ENCODE results near the gene RND3.

Gene RND3

DNA sequence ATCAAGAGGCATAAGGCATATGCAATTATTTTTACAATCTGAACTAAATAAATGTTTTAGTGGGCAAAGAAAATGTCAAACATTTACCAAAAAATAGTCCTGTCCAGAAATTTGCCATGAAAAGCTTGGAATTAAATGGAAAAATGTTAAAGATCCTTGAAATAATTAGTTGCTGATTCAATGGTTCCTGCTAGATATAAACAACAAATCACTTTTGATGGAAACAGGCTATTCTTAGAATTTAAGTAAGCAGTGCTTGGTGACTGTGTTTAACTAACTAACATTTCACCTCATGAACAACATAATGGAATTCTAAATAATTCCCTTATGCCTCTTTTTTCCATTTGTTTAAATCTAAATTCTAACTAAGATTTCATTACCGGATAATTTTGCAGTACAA is 3.9 kb downstream of the RND3 start:
- peaks cover 0 to 6% of the 10 kb centered on the region in 2 donors for H3K27me3 ChIP-seq (ENCODE audit: control insufficient read depth in 1 of 2, insufficient read depth in 2 of 2, low read length in 2 of 2)
- no peak overlapping the region for H3K27ac ChIP-seq (ENCODE audit: low read depth, low read length)
- H3K4me3 ChIP-seq (ENCODE audit: low read depth in 1 of 2, low read length in 2 of 2), result no peak overlapping the region
- H3K9ac ChIP-seq (ENCODE audit: low read depth in 1 of 2, low read length in 2 of 2), result peak overlapping the region in 1 of 2 donors; percentile 11
- no peaks in the 10 kb centered on the region for H3K9me3 ChIP-seq (ENCODE audit: control insufficient read depth in 1 of 2, low read length in 2 of 2)
- peaks cover 0 to 3% of the 10 kb centered on the region in 2 donors for H3K36me3 ChIP-seq (ENCODE audit: control insufficient read depth in 1 of 2, insufficient read depth in 2 of 2, low read length in 2 of 2)
- H3K4me1 ChIP-seq (ENCODE audit: control insufficient read depth in 1 of 2, insufficient read depth in 2 of 2, low read length in 2 of 2), result peaks cover 28 to 50% of the 10 kb centered on the region in 2 donors

DNA sequence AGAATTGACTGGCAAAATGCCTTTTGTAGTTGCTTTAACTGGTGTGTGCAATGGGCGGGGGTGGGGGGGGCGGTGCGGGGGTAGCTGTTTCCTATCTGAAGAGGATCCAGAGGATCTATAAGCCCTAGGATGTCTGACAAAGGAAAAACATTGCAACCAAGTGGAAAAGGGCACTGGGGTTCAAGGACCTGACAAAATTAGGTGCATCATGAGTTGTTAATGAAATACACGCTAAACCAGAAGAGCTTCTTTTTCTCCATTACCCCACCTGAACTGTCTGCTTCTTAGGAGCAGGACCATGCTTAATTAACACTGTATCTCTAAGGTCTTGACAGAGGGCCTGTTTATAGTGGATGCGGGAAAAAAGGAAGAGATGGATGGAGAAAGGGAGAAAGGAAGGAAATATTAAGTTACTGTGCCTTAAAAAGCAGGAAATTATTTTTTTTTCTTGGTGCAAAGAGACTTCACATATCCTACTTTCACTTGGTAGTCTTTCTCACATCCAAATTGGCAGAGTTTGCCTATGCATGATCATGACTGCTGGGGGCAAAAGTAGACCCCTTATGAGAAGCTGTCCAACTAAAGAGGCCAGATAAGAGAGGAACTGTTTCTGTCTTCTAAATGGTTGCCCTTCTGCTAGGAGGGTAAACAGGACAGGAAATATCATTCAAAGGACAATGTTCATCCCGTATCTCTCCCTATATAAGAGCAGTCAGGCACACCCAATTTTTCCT is 4.6 kb downstream of the RND3 start:
- Histone ChIP-seq H3K9me3 (ENCODE audit: control insufficient read depth in 1 of 2, low read length in 2 of 2) (no peaks in the 10 kb centered on the region), H3K36me3 (ENCODE audit: control insufficient read depth in 1 of 2, insufficient read depth in 2 of 2, low read length in 2 of 2) (peaks cover 0 to 3% of the 10 kb centered on the region in 2 donors), H3K27ac (ENCODE audit: low read depth, low read length) (no peak overlapping the region), H3K4me3 (ENCODE audit: low read depth in 1 of 2, low read length in 2 of 2) (no peak overlapping the region), H3K9ac (ENCODE audit: low read depth in 1 of 2, low read length in 2 of 2) (peak overlapping the region in 1 of 2 donors; percentile 11), H3K27me3 (ENCODE audit: control insufficient read depth in 1 of 2, insufficient read depth in 2 of 2, low read length in 2 of 2) (peaks cover 0 to 6% of the 10 kb centered on the region in 2 donors), H3K4me1 (ENCODE audit: control insufficient read depth in 1 of 2, insufficient read depth in 2 of 2, low read length in 2 of 2) (peaks cover 33 to 56% of the 10 kb centered on the region in 2 donors)

DNA sequence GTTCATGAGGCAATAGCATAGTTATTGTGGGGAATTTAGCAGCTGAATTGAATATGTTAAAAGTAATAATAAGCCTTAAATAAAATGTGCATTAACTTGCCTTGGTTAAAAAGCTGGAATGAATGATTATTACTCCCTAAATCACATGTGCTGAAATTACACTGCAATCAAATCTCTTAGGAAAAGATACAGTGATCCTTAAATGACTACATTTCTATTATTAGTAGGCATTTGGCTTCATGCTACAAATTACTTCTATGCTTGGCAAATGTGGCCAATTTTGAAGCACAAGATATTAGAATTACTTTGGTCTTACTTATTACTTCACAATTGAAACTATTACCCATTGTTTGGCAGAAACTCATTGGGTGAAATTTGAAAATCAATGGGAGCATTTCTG is 5.4 kb downstream of the RND3 start:
- H3K4me3 ChIP-seq (ENCODE audit: low read depth in 1 of 2, low read length in 2 of 2), result no peak overlapping the region

DNA sequence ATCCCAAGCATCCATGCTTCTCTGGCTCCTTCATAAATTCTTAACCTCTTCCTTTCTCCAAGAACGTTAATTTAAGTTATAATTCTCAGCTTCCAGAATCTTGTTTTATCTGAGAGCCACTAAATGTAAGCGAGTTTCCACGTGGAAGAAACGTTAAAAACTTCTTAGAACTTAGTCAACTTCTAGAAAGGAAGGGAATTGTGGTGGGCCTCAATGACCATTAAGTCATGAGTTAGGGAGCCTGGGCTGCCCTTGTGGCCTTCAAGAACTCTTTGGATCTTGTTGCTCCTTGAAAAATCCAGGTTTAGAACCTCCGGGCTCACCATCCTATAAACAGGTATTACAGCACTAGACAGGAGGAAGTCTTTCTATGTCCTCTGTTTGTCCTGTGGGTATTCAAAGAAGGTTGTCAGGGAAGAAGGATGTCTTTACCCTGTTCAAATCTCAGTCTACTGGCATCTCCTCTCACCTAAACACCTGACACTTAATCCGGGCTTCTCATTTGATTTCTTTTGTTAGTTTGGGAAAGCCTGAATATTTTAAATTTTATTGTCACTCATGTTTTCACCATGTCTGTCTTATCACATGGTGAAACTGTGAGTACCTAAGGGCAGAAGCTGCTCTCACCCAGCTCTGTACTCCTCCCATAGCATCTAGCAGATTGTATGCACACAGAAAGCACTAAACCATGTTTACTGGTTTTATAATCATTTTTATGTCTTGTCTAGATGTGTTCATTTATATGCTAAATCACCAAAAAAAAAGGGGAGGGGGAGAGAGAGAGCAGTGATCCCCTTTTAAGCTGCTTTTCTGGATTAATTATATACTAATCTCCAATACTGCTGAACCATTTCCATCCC is 6.3 kb downstream of the RND3 start:
- Histone ChIP-seq H3K9me3 (ENCODE audit: control insufficient read depth in 1 of 2, low read length in 2 of 2) (no peaks in the 10 kb centered on the region), H3K4me1 (ENCODE audit: control insufficient read depth in 1 of 2, insufficient read depth in 2 of 2, low read length in 2 of 2) (peaks cover 45 to 72% of the 10 kb centered on the region in 2 donors), H3K4me3 (ENCODE audit: low read depth in 1 of 2, low read length in 2 of 2) (no peak overlapping the region), H3K36me3 (ENCODE audit: control insufficient read depth in 1 of 2, insufficient read depth in 2 of 2, low read length in 2 of 2) (peaks cover 0 to 3% of the 10 kb centered on the region in 2 donors), H3K9ac (ENCODE audit: low read depth in 1 of 2, low read length in 2 of 2) (no peak overlapping the region), H3K27ac (ENCODE audit: low read depth, low read length) (no peak overlapping the region), H3K27me3 (ENCODE audit: control insufficient read depth in 1 of 2, insufficient read depth in 2 of 2, low read length in 2 of 2) (no peaks in the 10 kb centered on the region)

More for the DNA sequence above, 5.4 kb downstream of the RND3 start:
- H3K36me3 ChIP-seq (ENCODE audit: control insufficient read depth in 1 of 2, insufficient read depth in 2 of 2, low read length in 2 of 2), result peaks cover 0 to 3% of the 10 kb centered on the region in 2 donors
- H3K9ac ChIP-seq (ENCODE audit: low read depth in 1 of 2, low read length in 2 of 2), result no peak overlapping the region
- H3K27ac ChIP-seq (ENCODE audit: low read depth, low read length), result no peak overlapping the region
- peaks cover 0 to 5% of the 10 kb centered on the region in 2 donors for H3K27me3 ChIP-seq (ENCODE audit: control insufficient read depth in 1 of 2, insufficient read depth in 2 of 2, low read length in 2 of 2)
- peaks cover 36 to 63% of the 10 kb centered on the region in 2 donors for H3K4me1 ChIP-seq (ENCODE audit: control insufficient read depth in 1 of 2, insufficient read depth in 2 of 2, low read length in 2 of 2)
- H3K9me3 ChIP-seq (ENCODE audit: control insufficient read depth in 1 of 2, low read length in 2 of 2), result no peaks in the 10 kb centered on the region

DNA sequence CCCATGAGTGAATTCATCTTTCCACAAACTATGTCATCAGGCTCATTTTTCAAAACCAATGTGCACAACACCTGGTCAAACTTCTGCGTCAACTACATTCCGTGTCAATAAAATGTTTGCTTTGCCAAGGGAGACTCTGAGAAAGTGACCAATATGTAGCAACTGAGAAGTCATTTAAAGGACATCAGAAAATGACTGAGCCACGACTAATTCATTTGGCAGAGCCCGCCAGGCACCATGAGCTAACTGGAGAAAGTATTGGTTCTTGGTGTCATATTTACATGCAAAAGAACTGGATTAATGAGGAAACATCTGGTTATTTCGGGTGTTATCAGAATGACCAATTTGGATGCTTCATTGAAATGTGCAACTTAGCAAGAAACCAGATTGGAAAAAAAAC is 7.2 kb downstream of the RND3 start:
- Histone ChIP-seq H3K36me3 (ENCODE audit: control insufficient read depth in 1 of 2, insufficient read depth in 2 of 2, low read length in 2 of 2) (peaks cover 0 to 3% of the 10 kb centered on the region in 2 donors), H3K27ac (ENCODE audit: low read depth, low read length) (no peak overlapping the region), H3K27me3 (ENCODE audit: control insufficient read depth in 1 of 2, insufficient read depth in 2 of 2, low read length in 2 of 2) (no peaks in the 10 kb centered on the region), H3K9ac (ENCODE audit: low read depth in 1 of 2, low read length in 2 of 2) (no peak overlapping the region), H3K9me3 (ENCODE audit: control insufficient read depth in 1 of 2, low read length in 2 of 2) (no peaks in the 10 kb centered on the region), H3K4me3 (ENCODE audit: low read depth in 1 of 2, low read length in 2 of 2) (no peak overlapping the region), H3K4me1 (ENCODE audit: control insufficient read depth in 1 of 2, insufficient read depth in 2 of 2, low read length in 2 of 2) (peaks cover 53 to 81% of the 10 kb centered on the region in 2 donors)

DNA sequence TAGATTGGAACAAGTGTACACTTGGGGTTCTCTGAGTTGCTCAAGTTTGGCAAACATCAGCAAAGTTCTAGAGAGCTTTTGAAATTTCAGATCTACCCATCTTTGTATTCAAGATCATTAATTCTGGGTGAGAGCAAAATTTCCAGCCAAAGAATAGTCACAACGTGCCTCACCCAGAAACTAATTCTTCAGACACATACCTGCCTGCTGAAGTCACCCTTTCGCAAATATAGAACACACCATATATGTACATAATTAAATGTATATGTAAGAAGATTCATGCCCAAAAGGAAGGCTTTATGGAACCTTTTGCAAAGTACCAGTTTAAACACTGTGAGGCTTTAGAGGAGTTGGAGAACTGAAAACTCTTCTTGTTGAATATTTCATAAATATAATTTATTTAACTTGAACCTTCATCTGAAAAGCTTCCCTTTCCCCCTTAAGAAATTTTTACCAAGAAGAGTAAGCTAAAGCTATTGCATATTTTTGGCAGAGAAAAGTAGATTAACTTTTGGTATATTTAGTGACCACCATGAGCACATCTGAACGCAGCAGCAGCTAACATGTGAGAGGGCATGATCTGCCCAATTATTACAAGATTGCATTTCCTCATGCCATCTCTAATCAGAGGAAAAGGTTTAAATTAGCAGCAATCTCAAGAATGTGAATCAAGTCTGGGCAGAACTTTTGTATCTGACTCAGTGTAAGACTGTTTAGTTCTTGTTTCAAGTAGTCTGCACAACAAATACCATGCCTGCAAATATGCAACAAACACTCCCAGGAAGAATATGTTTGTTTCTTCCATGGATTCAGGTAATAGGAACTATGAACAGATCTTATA is 8.2 kb downstream of the RND3 start:
- Histone ChIP-seq H3K27ac (ENCODE audit: low read depth, low read length) (peak overlapping the region; percentile 32), H3K4me3 (ENCODE audit: low read depth in 1 of 2, low read length in 2 of 2) (no peak overlapping the region), H3K9ac (ENCODE audit: low read depth in 1 of 2, low read length in 2 of 2) (no peak overlapping the region), H3K4me1 (ENCODE audit: control insufficient read depth in 1 of 2, insufficient read depth in 2 of 2, low read length in 2 of 2) (peaks cover 52 to 84% of the 10 kb centered on the region in 2 donors), H3K27me3 (ENCODE audit: control insufficient read depth in 1 of 2, insufficient read depth in 2 of 2, low read length in 2 of 2) (no peaks in the 10 kb centered on the region), H3K9me3 (ENCODE audit: control insufficient read depth in 1 of 2, low read length in 2 of 2) (no peaks in the 10 kb centered on the region), H3K36me3 (ENCODE audit: control insufficient read depth in 1 of 2, insufficient read depth in 2 of 2, low read length in 2 of 2) (peaks cover 0 to 4% of the 10 kb centered on the region in 2 donors)

DNA sequence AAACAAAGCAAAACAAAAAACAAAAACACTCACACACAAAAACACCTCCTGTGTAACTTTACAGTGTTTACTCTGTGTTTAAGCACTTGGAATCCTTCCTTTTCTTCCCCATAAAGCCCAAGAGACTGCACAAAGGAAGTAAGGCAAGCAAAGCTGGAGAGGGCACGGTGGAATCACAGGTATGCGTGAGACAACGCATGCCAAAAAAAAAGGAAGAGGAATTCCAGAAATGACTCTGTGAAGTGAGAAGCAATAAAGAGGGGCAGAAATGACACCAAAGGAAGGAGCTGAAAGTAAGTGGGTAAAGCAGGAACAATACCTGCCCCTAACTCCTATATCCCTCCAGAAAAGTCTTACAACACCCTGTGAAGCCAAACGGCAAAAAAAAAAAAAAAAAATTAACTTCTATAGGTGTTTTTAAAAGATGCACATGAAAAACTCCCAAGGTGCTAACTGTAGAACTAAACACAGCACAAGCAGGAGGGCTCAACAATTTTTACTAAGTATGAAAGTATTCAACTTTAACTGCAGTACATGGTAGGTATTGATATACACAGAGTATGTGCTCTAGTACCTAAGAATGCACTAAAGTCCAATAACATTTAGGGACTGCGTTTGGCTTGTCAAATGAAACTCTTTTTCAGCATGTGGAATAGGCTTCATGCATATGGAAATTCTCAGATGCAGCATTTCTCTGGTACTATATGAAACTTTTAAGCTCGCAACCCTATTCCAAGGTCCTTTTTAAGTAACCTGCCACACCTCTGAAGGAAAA is 9.1 kb downstream of the RND3 start:
- peaks cover 4 to 11% of the 10 kb centered on the region in 2 donors for H3K36me3 ChIP-seq (ENCODE audit: control insufficient read depth in 1 of 2, insufficient read depth in 2 of 2, low read length in 2 of 2)
- peak overlapping the region; percentile 19 to 33 for H3K4me3 ChIP-seq (ENCODE audit: low read depth in 1 of 2, low read length in 2 of 2)
- H3K9me3 ChIP-seq (ENCODE audit: control insufficient read depth in 1 of 2, low read length in 2 of 2), result no peaks in the 10 kb centered on the region
- H3K27ac ChIP-seq (ENCODE audit: low read depth, low read length), result peak overlapping the region; percentile 37
- H3K4me1 ChIP-seq (ENCODE audit: control insufficient read depth in 1 of 2, insufficient read depth in 2 of 2, low read length in 2 of 2), result peaks cover 55 to 84% of the 10 kb centered on the region in 2 donors
- H3K27me3 ChIP-seq (ENCODE audit: control insufficient read depth in 1 of 2, insufficient read depth in 2 of 2, low read length in 2 of 2), result no peaks in the 10 kb centered on the region
- H3K9ac ChIP-seq (ENCODE audit: low read depth in 1 of 2, low read length in 2 of 2), result no peak overlapping the region

DNA sequence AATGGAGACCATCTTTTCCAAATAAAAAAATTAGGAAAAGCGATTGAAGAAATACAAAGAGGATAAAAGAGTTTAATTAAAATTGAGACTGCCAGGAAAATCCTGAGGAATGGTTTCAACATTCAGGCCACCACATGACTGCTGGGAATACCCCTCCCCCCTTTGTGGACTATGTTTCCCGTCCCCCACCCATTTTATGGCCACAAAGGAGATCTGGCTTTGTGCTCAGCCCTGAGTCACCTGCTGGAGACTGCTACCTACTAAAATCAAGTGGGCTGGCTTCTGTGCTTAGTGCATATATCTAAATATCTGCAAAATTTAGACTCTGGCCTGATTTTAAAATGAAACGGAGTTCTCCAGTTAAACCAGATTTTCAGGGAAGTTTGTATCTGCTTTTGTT is 10.1 kb downstream of the RND3 start:
- no peaks in the 10 kb centered on the region for H3K27me3 ChIP-seq (ENCODE audit: control insufficient read depth in 1 of 2, insufficient read depth in 2 of 2, low read length in 2 of 2)
- H3K4me3 ChIP-seq (ENCODE audit: low read depth in 1 of 2, low read length in 2 of 2), result no peak overlapping the region
- peak overlapping the region; percentile 33 to 44 for H3K9ac ChIP-seq (ENCODE audit: low read depth in 1 of 2, low read length in 2 of 2)
- no peaks in the 10 kb centered on the region for H3K9me3 ChIP-seq (ENCODE audit: control insufficient read depth in 1 of 2, low read length in 2 of 2)
- H3K36me3 ChIP-seq (ENCODE audit: control insufficient read depth in 1 of 2, insufficient read depth in 2 of 2, low read length in 2 of 2), result peaks cover 4 to 13% of the 10 kb centered on the region in 2 donors
- H3K4me1 ChIP-seq (ENCODE audit: control insufficient read depth in 1 of 2, insufficient read depth in 2 of 2, low read length in 2 of 2), result peaks cover 51 to 85% of the 10 kb centered on the region in 2 donors
- peak overlapping the region; percentile 62 for H3K27ac ChIP-seq (ENCODE audit: low read depth, low read length)

DNA sequence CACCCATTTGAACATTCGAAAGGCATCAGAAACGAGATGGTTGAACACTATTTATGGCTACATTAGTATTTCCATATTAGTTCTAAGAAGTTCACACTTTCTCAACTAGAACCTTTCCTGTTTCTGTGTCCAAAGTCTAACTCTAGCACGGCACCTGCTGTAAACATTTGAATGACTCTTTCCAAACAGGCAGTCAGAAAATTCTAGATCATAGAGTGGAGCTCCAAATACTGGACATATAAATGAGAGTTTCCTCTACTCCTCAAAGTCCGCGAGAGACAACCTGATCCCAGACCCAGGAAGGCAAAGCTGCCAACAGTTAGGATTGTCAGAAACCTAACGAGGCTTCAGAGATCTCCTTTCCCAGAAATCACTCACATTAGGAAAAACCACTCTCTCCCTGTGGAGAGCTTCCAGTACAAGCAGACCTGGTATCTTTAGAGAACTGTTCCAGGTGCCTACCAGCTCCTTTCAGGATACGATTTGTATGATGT is 10.6 kb downstream of the RND3 start:
- H3K27ac ChIP-seq (ENCODE audit: low read depth, low read length), result peak overlapping the region; percentile 62
- H3K4me1 ChIP-seq (ENCODE audit: control insufficient read depth in 1 of 2, insufficient read depth in 2 of 2, low read length in 2 of 2), result peaks cover 55 to 90% of the 10 kb centered on the region in 2 donors

More for the DNA sequence above, 10.6 kb downstream of the RND3 start:
- H3K4me3 ChIP-seq (ENCODE audit: low read depth in 1 of 2, low read length in 2 of 2), result peak overlapping the region in 1 of 2 donors; percentile 50
- no peaks in the 10 kb centered on the region for H3K9me3 ChIP-seq (ENCODE audit: control insufficient read depth in 1 of 2, low read length in 2 of 2)
- peak overlapping the region; percentile 33 to 44 for H3K9ac ChIP-seq (ENCODE audit: low read depth in 1 of 2, low read length in 2 of 2)
- H3K27me3 ChIP-seq (ENCODE audit: control insufficient read depth in 1 of 2, insufficient read depth in 2 of 2, low read length in 2 of 2), result no peaks in the 10 kb centered on the region
- H3K36me3 ChIP-seq (ENCODE audit: control insufficient read depth in 1 of 2, insufficient read depth in 2 of 2, low read length in 2 of 2), result peaks cover 4 to 13% of the 10 kb centered on the region in 2 donors
